Measurements from ENCODE around the gene ALG5.

Gene ALG5

GRCh38 chr13:36915896-36916640 is 83.1 kb downstream of the ALG5 start:
- no peak for DNase-seq (ENCODE audit: low spot score)

GRCh38 chr13:36915106-36915505 is 84.0 kb downstream of the ALG5 start:
- DNase-seq (ENCODE audit: low spot score), result no peak

- DNase-seq (ENCODE audit: low spot score), result no peak
Measured at GRCh38 chr13:36914648-36915047, 84.5 kb downstream of the ALG5 start.

GRCh38 chr13:36913463-36913862 is 85.7 kb downstream of the ALG5 start:
- no peak for DNase-seq (ENCODE audit: low spot score)

- DNase-seq (ENCODE audit: low spot score), result no peak
Measured at GRCh38 chr13:36912973-36913372, 86.2 kb downstream of the ALG5 start.

- no peak for DNase-seq (ENCODE audit: low spot score)
Measured at GRCh38 chr13:36912369-36912768, 86.8 kb downstream of the ALG5 start.

- DNase-seq (ENCODE audit: low spot score), result no peak
Measured at GRCh38 chr13:36910545-36910944, 88.6 kb downstream of the ALG5 start.

GRCh38 chr13:36907821-36908220 is 91.3 kb downstream of the ALG5 start:
- DNase-seq (ENCODE audit: low spot score), result no peak

- no peak for DNase-seq (ENCODE audit: low spot score)
Measured at GRCh38 chr13:36907266-36907665, 91.9 kb downstream of the ALG5 start.

GRCh38 chr13:36905944-36906343 is 93.2 kb downstream of the ALG5 start:
- no peak for DNase-seq (ENCODE audit: low spot score)

- DNase-seq (ENCODE audit: low spot score), result no peak
Measured at GRCh38 chr13:36903925-36904595, 95.1 kb downstream of the ALG5 start.
